ENCODE measurements around the gene CAND2. TPM values are rescaled to one million over a fixed set of nuclear protein-coding genes. Genes with fewer than 3 reads are reported as not detected.

The CAND2 gene
- total RNA-seq, 4 donors from 2014 or later: 9.7 to 18.0 (median 12.4) TPM

GRCh38 chr3:12854565-12854964 is 58.1 kb downstream of the CAND2 start:
- no peak for DNase-seq
- Histone ChIP-seq H3K27me3 (no peaks in the 10 kb centered on the region), H3K4me3 (replicated peaks in 1 of 3) (no peak overlapping the region), H3K4me1 (peaks cover 0 to 10% of the 10 kb centered on the region in 2 donors), H3K9me3 (no peaks in the 10 kb centered on the region), H3K36me3 (no peaks in the 10 kb centered on the region), H3K27ac (no peak overlapping the region)
- TF ChIP-seq CTCF (IDR thresholded peaks at IDR 0.05) (no peak), POLR2A (IDR thresholded peaks at IDR 0.05) (no peak)
- intact Hi-C loops (cut with DNase I): no loop called here
- WGBS, 2 donors: 86 to 93% methylated on average over 4 of the region's 4 CpGs

GRCh38 chr3:12856626-12857025 is 60.1 kb downstream of the CAND2 start:
- intact Hi-C loops (cut with DNase I): no loop called here
- 60 to 91% methylated on average over 1 to 4 of the region's 5 CpGs for WGBS, 2 donors

DNA sequence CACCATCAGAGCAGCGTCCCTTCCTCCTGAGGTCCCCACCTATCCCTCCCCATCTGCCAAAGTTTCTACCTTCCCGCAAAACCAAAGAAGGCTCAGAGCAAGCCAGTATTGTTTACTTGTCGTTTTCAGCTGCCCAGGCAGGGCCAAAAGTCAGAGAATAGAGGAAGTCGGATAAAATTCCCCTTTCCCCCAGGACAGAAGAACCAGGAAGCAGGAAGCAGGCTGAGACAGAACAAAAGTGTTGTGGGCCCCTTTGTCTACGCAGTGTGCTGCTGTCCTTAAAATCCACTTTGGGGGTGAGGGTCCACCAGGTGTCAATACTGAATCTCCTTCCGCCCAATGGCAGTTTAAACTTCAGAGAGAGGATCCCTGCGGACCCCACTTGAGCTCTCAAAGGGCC is 63.4 kb downstream of the CAND2 start:
- intact Hi-C loops (cut with DNase I): no loop called here
- Histone ChIP-seq H3K27me3 (no peaks in the 10 kb centered on the region), H3K4me3 (replicated peaks in 1 of 3) (no peak overlapping the region), H3K9me3 (no peaks in the 10 kb centered on the region), H3K4me1 (no peaks in the 10 kb centered on the region), H3K27ac (no peak overlapping the region), H3K36me3 (no peaks in the 10 kb centered on the region)
- DNase-seq: no peak
- 72 to 85% methylated on average over 7 of the region's 7 CpGs for WGBS, 2 donors
- TF ChIP-seq CTCF (IDR thresholded peaks at IDR 0.05) (no peak), POLR2A (IDR thresholded peaks at IDR 0.05) (no peak)

More at GRCh38 chr3:12856626-12857025, 60.1 kb downstream of the CAND2 start:
- TF ChIP-seq POLR2A (IDR thresholded peaks at IDR 0.05) (no peak), CTCF (IDR thresholded peaks at IDR 0.05) (no peak)
- Histone ChIP-seq H3K27me3 (no peaks in the 10 kb centered on the region), H3K4me1 (peaks cover 0 to 10% of the 10 kb centered on the region in 2 donors), H3K4me3 (replicated peaks in 1 of 3) (no peak overlapping the region), H3K36me3 (no peaks in the 10 kb centered on the region), H3K27ac (no peak overlapping the region), H3K9me3 (no peaks in the 10 kb centered on the region)
- DNase-seq: no peak

DNA sequence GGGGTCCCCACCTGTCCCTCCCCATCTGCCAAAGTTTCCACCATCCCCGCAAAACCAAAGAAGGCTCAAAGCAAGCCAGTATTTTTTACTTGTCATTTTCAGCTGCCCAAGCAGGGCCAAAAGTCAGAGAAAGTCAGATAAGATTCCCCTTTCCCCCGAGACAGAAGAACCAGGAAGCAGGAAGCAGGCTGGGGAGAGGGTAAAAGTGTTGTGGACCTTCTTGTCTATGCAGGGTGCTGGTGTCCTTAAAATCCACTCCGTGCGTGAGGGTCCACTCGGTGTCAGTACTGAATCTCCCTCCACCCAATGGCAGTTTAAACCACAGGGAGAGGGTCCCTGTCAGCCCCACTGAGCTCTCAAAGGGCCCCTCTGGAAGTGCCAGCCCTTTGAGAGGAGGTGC is 65.1 kb downstream of the CAND2 start:
- Histone ChIP-seq H3K4me1 (no peaks in the 10 kb centered on the region), H3K27ac (no peak overlapping the region), H3K36me3 (no peaks in the 10 kb centered on the region), H3K27me3 (no peaks in the 10 kb centered on the region), H3K4me3 (replicated peaks in 1 of 3) (no peak overlapping the region), H3K9me3 (no peaks in the 10 kb centered on the region)
- DNase-seq: no peak
- intact Hi-C loops (cut with DNase I): no loop called here
- no peak for TF ChIP-seq POLR2A (IDR thresholded peaks at IDR 0.05)
- no peak for TF ChIP-seq CTCF (IDR thresholded peaks at IDR 0.05)
- WGBS, 2 donors: 89 to 94% methylated on average over 5 of the region's 5 CpGs

DNA sequence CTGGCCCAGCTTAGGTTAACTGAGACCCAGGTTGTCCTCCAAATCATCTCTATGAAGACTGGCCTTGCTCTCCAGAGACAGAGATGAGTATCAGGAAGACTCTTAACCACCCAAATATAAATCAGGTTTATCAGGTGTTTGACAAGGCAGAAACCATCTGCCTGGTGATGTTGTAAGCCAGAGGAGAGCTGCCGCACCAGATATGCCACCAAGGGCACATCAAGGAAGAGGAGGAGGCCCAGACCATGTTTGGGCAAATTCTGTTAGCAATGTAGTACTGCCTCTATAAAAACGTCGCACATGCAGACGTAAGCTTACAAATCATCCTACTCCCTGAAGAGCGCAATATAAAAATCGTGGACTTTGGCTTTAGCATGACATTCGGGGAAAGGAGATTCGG is 65.9 kb downstream of the CAND2 start:
- TF ChIP-seq CTCF (IDR thresholded peaks at IDR 0.05): no peak
- no peak for DNase-seq
- Histone ChIP-seq H3K27ac (no peak overlapping the region), H3K36me3 (no peaks in the 10 kb centered on the region), H3K4me3 (replicated peaks in 1 of 3) (no peak overlapping the region), H3K27me3 (no peaks in the 10 kb centered on the region), H3K4me1 (no peaks in the 10 kb centered on the region), H3K9me3 (no peaks in the 10 kb centered on the region)
- intact Hi-C loops (cut with DNase I): no loop called here
- WGBS, 2 donors: 93 to 95% methylated on average over 8 of the region's 8 CpGs

Measured in thyroid gland (tissue), 4 donors.